Measurements from ENCODE around the gene MRPS7.
"Not testable (repeated sequence)": the region's sequence is repeated elsewhere in the genome, so short reads cannot be mapped to it uniquely, and the experiment has no call there.

Gene MRPS7

GRCh38 chr17:75244133-75244866 is 17.4 kb upstream of the MRPS7 start:
- DNase-seq: no peak

DNA sequence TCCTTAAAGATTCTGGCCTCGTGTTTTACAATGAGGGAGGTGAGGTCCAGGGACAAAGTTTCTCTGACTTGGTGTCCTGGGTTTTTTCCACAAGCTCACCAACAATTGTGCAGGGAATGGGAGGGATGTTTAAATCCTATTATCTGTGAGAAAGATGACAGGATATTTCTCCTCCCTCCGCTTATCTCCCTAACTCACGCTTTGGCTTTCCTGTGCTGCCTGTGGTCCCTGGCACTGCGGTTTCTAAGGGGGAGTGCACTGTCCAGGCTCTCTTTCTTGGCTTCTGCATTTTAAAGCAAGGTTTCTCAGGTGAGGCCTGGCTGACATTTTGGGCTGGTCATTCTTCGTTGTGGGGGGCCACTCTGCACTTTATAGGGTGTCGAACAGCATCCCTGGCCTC is 16.7 kb upstream of the MRPS7 start:
- DNase-seq: no peak

DNA sequence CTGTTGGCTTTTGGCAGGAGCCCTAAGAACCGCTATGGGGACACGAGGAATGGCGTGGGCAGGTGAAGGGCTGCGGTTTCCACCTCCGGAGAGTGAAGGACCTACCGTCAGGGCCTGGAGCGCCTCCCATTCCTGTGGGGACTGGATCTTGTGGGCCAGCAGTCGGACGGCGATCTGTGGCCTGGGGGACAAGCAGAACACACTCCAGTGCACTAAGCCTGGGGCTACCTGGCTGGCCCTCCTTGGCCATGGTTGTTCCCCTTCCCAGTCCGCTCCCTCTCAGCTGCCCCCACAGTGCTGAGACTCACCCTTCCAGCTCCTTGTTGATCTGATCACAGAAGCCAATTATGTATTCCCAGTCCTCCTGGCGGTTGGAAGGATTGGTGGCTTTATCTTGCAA is 15.3 kb upstream of the MRPS7 start:
- no peak for DNase-seq

DNA sequence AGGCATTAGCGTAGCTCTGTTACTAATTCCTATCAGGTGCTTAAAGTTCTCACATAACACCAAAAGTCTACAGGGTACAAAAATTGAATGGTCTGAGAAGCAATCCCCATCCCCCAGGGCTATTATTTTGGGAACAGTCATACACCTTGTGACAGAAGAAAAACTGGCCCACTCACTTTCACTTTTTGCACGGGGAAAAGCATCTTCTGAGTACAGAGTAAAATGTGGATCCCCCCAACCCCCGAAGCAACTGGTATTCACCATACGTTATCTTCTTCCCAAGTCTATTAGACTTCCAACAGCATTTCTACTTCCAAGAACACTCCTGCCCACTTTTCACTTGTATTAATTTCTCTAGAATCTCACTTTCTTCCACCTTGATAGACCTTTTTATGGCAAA is 12.1 kb upstream of the MRPS7 start:
- peak in 1 of 2 donors; percentile 18 for DNase-seq

DNA sequence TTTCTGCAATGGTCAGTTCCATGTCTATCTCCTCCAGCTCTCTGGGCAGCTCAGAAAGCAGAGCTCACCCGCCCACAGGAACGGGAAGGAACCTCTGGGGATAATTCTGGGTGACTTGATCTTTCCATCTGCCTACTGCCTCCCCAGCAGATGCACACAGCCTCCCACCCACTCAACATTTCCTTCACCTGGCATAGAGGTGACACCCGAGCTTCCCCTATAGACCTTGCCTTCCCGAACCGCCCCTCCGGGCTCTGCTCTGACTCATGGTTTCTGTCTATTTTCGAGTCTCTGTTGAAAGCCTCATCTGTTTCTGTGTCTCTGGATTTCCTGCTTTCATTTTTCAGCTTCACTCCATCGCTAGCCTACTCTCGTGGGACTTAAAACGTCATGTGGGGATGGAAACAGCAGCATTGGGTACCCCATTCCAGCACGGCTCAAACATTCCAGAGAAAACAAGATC is 11.6 kb upstream of the MRPS7 start:
- peak; percentile 88 to 91 for DNase-seq

- DNase-seq: no peak
Measured at GRCh38 chr17:75252039-75252816, 9.5 kb upstream of the MRPS7 start.

DNA sequence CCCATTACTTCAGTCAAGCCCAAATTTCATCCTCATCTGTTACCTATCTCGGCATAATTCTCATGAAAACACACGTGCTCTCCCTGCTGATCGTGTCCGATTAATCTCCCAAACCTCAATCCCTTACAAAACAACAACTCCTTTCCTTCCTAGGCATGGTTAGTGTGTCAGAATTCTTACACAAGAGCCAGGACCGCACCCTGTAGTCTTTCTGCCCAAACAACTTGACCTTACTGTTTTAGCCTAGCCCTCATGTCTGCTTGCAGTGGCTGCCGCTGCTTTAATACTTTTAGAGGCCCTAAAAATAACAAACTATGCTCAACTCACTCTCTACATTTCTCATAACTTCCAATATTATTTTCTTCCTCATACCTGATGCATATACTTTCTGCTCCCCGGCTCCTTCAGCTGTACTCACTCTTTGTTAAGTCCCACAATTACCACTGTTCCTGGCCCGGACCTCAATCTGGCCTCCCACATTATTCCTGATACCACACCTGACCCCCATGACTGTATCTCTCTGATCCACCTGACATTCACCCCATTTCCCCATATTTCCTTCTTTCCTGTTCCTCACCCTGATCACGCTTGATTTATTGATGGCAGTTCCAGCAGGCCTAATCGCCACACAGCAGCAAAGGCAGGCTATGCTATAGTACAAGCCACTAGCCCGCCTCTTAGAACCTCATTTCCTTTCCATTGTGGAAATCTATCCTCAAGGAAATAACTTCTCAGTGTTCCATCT is 5.6 kb upstream of the MRPS7 start:
- DNase-seq: not testable (repeated sequence)

- not testable (repeated sequence) for DNase-seq
Measured at GRCh38 chr17:75257228-75257627, 4.5 kb upstream of the MRPS7 start.

DNA sequence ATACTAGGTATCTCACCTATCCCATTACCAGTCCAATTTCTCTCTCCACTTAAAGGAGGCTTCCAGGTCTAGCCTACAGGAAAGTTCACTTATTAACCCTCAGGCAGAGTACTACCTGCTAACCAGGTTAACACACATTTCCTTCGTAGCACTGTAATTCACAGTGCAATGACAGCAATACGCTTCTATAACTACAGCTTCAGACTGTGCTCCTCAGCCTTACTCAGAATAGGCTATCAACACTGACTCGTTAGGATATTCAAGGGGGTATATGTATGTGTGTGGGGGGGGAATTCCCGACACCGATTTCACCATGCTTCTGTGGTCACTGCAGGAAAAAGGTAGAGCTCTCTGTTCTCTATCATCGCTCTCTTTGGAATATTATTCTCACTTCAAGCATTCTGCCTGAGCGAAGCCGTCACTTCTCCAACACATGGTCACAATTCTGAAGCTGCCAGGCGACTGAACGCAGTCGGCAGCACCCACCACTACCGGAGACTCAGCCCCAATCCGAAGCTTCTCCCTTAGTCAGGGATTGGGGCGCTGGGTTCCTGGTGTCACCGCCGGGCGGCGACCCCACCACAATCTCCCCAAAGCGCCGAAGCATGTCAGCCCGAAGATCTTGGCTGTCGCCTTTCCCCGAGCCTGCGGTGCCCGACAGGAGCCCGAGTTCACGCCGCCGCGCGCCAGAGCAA is 891 bp upstream of the MRPS7 start:
- DNase-seq: peak; percentile 55 to 62

DNA sequence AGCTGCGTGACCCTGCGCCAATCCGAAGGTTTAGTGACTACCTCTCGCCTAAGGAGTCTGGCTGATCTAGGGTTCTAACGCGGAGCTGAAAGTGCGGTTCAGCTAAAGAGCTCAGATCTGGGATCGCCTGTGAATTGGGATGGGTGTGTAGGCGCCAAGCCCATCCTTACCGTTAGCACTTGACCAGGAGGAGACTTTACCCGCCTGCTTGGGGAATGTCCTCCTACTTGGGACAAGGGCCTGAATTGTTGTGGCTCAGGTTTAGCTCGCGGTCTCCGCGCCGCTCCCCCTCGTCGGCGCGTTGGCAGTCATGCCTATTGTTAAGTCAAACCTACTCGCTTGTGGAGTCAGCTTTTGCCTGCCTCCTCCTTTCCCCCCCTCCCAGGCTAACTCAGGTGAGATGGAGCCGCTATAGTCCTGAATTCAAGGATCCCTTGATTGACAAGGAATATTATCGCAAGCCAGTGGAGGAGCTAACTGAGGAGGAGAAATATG is 480 bp downstream of the MRPS7 start:
- DNase-seq: peak in 1 of 2 donors; percentile 14

DNA sequence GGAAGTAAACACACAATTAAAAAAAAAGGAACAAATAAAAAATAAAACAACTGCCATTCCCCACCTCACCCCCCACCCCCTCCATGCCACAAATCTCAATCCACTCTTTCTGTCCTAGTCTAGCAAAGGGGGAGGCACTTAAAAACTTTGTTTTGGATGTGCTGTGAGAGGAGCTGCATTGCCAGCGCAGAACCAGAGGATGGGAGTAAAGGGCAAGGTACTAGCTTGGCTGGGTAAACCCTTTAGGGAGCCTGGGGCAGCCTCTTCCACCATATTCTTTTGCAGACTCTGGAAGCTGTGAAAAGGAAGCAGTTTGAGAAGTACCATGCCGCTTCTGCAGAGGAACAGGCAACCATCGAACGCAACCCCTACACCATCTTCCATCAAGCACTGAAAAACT is 1.4 kb downstream of the MRPS7 start:
- DNase-seq: no peak

DNA sequence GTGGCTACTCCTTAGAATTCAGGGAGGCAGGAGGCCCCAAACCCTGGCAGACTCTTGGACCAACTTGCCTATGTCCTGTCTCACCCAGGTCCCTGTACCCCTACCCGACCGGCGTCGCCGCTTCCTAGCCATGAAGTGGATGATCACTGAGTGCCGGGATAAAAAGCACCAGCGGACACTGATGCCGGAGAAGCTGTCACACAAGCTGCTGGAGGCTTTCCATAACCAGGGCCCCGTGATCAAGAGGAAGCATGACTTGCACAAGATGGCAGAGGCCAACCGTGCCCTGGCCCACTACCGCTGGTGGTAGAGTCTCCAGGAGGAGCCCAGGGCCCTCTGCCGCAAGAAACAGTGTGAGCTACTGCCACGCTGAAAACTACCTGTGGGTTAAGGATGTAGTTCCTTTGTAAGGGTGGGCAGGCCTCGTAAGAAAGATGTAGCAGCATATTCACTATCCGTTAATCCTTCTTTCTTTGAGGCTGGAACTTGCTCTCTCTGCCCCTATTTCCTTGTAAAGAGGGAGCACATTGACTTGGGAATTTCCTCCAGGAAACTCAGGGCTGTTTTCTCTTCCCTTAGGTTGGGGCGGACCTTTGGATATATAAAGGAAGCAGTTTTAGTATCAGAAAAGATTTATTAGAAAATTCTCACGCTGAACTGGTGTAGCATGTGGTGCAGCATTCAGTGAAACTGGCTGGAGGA is 4.1 kb downstream of the MRPS7 start:
- DNase-seq: no peak

DNA sequence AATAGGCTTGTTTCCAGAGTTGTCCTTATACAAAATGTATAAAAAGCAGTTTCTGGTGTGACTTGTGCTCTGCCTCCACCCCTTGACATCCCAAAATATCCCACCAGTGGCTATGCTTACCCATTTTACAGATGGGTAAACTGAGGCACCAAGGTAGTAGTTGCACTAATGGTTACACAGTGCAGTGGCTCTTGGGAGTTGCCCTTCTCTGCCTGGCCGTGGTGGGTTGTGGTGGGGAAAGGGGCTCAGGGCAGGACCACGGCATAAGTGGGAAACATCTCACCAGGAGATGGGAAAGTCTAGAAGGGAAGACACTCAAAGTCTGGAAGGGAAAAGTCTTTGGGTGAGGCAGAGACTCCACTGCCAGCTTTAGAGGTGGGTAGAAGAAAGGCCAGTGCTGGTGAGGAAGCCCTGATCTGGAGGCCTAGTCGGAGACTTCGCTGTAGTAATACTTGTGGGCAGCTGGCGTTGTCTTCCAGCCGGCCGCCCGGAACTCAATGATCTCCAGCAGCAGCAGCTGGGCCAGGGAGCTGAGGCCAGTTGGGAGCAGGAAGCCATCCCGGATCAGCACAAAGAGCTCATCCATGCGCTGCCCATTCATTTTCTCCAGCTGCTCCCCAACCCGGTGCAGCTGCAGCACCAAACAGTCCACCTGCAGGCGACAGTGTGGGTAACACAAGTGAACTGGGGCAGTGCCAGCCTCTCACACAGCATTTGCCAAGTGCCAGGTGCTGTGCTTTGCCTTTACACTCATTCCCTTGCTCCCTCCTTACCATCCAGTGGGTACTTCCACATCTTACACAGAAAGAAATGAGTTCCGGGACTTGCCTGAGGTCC is 4.9 kb downstream of the MRPS7 start:
- DNase-seq: no peak

- no peak for DNase-seq
Measured at GRCh38 chr17:75267153-75267410, 5.4 kb downstream of the MRPS7 start.

- DNase-seq: no peak
Measured at GRCh38 chr17:75267411-75268232, 5.9 kb downstream of the MRPS7 start.

DNA sequence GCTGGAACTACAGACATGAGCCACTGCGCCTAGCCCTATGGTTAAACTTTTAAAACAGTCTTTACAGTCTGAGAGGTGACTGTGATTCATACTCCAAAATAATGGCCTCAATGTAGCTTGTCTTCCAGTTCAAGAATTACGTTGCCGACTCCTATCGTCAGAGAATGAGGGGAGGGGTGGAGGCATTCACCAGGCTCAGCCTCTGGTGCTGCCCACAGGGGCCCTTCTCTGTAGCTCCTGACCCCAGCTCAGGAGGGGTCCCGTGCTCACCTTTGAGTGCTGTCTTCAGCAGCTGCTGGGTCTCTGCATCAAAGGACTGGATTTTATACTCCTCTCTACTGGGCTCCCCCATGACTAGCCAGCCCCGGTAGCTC is 8.2 kb downstream of the MRPS7 start:
- no peak for DNase-seq

DNA sequence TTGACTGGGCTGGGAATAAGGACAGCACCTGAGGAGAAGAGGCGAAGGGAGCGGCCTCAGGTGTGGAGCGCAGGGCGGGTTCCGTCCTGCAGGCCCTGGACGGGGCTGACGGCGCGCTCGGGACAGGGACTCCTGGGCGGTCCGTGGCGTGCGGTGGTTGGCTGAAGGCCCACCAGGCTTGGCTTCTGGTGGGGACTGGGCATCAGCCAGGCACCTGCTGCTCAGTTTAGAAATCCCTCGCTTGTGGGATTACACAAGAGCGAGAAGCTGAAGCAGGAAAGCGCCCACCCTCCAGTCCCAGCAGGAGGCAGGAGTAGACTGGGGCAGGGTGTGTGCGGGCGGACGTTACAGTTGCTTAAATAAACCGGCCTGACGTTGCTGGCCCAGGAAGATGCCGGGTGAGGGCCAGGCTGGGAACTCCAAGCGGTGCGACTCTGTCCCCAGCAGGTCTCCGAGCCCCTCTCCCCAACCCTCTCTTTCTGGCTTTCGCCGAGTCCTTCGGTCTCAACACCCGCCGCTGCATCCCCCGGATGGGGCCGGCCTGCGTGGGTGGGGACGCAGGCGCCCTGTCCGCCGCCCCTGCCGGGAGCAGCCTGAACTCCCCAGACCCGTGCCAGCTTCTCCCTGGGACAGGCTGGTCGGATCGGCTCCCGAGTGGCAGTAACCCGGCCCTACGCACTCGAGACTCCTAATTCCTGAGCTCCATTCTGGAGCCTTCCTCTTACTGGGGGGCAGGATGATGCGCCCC is 8.7 kb downstream of the MRPS7 start:
- DNase-seq: peak; percentile 37 to 56

- no peak for DNase-seq
Measured at GRCh38 chr17:75270966-75271232, 9.2 kb downstream of the MRPS7 start, which contains the start of gene MIF4GD. Gene MIF4GD, minus strand, starts transcription at chr17:75271231. Its CDS starts 1,036 bp downstream, at chr17:75270195.

DNA sequence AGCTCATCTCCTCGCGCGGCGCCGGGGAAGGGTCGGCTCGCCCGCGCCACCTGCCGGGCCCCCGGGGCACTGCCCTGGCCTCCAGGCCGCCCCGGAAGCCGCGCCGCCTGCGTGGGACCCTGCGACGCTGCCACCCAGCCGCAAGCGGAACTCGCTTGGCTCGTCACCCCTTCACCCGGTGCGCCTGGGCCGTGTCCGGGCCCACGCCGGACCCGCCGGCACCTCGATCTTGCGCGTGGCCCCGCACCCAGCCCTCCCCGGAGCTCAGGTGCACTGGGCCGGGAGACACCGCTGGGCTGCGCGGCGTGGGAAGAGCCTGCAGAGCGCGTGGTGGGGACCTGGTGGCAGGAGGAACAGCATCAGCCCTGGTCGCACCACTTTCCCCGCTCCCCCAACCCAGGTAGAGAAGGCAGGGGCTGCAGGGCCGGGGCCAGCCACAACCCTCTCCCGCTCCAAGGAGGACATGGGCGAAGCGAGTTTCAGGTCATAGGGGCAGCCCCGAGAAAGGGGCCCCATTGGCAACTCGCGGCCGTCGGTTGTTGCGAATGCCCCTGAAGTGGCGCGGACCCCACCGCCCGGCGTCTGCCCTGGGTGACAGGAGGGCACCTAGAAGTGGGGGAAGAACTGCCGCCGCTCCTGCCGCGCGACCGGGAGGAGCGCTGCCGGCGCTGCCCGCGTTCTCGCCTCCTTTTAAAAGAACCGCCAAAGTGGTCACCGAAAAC is 9.7 kb downstream of the MRPS7 start:
- DNase-seq: peak; percentile 86 to 88
